Fibroblast of skin of abdomen (primary cell): ENCODE results near the gene BRD9.
A peak's percentile ranks its signal among the peaks of the same experiment; 100 is the strongest.
"Not testable (repeated sequence)": the region's sequence is repeated elsewhere in the genome, so short reads cannot be mapped to it uniquely, and the experiment has no call there.

ENCODE experiments used
- DNase-seq: peaks from one replicate; pipeline ENCODE4 v3.0.0-alpha.2; 2013

BRD9 gene

DNA sequence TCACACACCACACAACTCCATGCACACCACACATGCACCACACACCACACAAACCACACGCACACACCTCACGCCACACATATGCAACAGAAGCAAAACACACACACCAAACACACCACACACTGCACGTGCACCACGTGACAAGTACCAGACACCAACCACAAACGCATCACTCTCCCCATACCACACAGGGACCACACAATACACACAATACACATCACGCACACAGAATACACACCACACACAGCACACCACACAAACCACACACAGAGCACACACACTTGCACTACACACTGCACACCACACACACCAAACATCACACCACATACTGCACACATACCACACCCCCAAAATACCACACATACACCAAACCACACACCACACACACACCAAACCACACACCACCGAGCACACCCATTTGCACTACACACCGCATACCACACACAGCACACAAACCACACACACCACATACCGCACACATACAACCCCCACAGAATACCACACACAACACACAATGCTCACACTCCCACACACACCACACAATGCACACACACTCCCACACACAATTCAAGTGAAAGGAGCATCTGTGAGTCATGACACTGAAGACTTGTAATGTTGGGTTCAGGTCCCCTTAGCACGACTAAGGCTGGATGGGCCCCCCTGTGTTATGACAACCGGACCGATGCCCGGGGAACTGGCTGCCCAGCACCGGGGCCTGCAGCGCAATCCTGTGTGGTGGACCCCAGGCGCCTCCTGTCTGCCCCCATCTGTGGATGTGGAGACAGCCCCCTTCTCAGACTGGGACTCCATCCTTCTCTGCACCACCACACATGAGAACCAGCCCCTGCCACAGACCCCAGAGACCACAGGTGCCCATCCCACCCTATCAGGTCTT is 35.8 kb downstream of the BRD9 start:
- peak; percentile 8 for DNase-seq

DNA sequence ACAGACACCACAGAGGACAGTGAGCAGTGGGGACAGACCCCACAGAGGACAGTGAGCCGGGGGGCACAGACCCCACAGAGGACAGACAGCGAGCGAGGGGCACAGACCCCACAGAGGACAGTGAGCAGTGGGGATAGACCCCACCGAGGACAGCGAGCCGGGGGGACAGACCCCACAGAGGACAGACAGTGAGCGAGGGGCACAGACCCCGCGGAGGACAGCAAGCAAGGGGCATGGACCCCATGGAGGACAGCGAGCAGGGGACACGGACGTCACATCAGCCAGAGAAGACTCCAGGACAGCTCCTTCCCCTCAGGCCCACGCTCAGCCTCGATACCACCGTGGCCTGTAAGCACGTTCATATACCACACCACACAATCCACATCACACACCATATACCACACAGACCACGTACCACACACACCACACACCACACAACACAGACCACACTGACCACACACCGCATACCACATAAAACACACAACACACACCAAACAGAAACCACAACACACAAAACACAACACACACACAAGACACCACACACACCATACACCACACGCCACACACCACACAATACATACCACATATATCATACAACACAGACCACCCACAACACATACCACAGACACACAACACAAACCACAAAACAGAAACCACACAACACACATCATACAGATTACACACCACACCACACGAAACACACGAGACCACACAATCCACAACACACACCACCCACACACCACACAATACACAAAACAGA is 36.6 kb downstream of the BRD9 start:
- peak; percentile 9 for DNase-seq

DNA sequence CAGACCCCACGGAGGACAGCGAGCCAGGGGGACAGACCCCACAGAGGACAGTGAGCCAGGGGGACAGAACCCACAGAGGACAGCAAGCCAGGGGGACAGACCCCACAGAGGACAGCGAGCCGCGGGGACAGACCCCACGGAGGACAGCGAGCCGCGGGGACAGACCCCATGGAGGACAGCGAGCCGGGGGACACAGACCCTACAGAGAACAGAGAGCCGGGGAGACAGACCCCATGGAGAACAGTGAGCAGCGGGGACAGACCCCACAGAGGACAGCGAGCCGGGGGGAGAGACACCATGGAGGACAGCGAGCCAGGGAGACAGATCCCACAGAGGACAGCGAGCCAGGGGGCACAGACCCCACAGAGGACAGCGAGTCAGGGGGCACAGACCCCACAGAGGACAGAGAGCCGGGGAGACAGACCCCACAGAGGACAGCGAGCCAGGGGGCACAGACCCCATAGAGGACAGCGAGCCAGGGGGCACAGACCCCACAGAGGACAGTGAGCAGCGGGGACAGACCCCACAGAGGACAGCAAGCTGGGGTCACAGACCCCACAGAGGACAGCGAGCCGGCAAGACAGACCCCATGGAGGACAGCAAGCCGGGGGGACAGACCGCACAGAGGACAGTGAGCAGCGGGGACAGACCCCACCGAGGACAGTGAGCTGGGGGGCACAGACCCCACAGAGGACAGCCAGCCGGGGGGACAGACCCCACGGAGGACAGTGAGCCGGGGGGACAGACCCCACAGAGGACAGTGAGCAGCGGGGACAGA is 37.4 kb downstream of the BRD9 start:
- no peak for DNase-seq

DNA sequence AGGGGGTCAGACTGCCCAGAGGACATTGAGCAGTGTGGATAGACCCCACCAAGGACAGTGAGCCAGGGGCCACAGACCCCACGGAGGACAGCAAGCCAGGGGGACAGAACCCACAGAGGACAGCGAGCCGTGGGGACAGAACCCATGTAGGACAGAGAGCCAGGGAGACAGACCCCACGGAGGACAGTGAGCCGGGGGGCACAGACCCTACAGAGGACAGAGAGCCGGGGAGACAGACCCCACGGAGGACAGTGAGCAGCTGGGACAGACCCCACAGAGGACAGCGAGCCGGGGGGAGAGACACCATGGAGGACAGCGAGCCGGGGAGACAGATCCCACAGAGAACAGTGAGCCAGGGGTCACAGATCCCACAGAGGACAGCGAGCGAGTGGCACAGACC is 38.4 kb downstream of the BRD9 start:
- no peak for DNase-seq

DNA sequence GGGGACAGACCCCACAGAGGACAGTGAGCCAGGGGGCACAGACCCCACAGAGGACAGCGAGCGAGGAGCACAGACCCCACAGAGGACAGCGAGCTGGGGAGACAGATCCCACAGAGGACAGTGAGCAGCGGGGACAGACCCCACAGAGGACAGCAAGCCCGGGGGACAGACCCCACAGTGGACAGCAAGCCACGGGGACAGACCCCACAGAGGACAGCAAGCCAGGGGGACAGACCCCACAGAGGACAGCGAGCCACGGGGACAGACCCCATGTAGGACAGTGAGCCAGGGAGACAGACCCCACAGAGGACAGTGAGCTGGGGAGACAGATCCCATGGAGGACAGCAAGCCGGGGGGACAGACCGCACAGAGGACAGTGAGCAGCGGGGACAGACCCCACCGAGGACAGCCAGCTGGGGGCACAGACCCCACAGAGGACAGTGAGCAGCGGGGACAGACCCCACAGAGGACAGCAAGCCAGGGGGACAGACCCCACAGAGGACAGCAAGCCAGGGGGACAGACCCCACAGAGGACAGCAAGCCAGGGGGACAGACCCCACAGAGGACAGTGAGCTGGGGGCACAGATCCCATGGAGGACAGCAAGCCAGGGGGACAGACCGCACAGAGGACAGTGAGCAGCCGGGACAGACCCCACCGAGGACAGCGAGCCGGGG is 39.0 kb downstream of the BRD9 start:
- not testable (repeated sequence) for DNase-seq

DNA sequence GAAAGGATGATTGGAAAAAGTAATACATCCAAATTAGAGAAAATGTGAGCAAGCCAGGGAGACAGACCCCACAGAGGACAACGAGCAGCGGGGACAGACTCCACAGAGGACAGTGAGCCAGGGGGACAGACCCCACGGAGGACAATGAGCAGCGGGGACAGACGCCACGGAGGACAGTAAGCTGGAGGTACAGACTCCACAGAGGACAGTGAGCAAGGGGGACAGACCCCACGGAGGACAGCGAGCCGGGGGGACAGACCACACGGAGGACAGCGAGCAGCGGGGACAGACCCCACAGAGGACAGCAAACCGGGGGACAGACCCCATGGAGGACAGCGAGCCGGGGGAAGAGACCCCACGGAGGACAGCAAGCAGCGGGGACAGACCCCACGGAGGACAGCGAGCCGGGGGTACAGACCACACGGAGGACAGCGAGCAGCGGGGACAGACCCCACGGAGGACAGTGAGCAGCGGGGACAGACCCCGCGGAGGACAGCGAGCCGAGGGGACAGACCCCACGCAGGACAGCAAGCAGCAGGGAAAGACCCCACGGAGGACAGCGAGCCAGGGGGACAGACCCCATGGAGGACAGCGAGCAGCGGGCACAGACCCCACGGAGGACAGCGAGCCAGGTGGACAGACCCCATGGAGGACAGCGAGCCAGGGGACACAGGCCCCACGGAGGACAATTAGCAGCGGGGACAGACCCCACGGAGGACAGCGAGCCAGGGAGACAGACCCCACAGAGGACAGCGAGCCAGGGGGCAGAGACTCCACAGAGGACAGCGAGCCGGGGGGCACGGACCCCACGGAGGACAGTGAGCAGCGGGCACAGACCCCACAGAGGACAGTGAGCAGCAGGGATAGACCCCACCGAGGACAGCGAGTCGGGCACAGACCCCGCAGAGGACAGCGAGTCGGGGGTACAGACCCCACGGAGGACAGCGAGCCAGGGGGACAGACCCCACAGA is 39.9 kb downstream of the BRD9 start:
- DNase-seq = no peak

DNA sequence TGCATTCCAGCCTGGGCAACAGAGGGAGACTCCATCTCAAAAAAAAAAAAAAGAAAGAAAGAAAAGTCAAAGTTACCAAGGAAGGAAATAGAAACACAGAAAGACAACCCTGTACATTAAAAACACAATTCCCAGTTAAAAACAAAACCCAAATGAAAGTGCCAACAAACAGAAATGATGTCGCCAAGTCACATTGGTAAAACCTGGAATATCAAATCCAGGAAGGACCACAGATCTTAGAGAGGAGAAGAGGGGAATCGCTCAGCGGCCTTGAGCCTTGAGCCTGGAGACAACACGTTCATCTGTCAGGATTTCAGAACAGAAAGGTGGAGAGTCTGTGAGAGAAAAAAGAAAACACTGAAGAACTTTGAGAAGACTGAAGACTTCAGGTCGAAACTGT is 40.6 kb downstream of the BRD9 start:
- DNase-seq = no peak

DNA sequence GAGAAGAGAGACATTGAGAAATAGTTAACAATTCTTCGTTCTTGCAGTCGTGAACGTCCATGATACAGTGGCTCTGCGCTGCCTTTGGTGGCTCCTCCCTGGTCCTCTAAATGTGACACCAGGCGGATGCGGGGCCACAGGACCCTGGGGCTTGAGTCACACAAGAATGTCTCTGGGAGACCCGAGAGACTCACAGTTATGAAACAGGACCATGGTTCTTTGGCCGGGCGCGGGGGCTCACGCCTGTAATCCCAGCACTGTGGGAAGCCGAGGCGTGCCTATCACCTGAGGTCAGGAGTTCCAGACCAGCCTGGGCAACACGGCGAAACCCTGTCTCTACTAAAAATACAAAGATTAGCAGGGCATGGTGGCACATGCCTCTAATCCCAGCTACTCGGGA is 41.0 kb downstream of the BRD9 start:
- no peak for DNase-seq

DNA sequence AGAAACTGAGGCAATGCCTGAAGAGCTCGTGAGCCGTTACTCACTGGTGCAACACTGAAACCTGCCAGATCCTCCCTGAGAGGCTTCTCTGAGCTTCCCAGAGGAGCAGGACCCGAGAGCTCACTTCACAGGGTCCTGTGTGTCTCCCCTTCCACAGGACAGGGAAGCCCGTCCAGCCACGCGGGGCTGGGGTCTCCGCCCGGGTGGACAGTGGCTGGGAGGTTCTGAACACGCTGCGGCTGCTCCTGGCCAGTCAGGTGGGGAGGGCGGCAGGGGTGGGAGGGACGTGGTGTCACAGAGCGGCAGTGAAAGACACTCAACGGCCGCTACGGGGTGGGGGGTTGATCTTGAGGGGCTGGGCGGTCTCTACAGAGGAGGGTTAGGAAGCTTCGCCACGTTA is 41.5 kb downstream of the BRD9 start:
- no peak for DNase-seq

DNA sequence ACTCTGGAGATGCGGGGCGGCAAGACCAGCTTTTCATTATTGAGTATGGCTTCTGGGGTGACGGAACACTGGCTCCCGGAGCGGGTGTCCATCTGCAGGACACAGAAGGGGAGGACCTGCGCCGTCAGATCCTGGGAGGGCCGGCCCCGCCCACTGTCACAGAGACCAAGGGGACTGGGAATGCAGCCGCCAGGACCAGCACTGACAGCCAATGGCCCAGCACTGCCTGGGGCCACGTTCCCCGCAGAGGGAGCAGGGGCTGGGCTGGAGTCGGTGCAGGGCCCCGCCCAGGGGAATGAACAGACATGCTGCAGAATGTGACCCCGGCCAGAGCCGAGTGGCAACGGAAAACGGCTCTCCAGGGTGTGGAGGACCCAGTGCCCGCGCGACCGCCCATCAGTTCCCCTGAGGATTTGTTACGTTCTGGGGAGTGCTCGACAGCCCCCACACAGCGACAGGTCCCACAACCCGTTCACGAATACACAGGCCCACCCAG is 42.0 kb downstream of the BRD9 start, which contains the start of gene ZDHHC11:
Gene ZDHHC11, minus strand, starts transcription at position 476 of the 496 bp plus-strand sequence. Its CDS starts 384 bp downstream, at position 92.
- DNase-seq = no peak

DNA sequence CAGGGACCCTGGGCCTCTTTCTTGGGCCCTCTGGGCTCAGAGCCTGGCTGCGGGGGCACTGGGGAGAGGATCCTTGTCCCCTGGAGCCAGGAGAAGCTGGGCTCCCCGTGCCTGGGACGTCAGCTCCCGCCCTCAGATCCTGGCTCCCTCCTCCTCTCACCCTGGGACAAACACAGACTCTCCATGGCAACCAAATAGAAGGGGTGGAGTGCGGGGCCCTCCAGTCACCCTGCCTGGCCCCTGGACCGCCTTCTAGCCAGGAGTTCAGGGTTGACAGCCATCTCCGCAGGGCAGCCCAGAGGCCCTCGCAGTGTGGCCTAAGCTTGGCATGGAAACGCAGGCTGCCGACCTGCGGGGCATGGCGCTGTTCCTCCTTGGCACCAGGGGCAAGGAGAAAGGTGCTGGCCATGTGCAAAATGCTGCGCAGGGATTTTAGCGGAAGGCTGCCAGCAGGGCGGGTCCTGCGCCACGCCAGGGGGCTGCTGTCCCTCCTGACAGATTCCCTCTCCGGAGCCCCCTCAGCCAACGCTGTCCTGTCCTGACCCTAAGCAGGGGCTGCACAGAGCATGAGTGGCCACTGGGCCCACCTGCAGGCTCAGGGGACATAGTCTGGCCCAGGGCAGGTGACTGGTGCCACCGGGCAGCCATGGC is 42.8 kb downstream of the BRD9 start:
- no peak for DNase-seq

DNA sequence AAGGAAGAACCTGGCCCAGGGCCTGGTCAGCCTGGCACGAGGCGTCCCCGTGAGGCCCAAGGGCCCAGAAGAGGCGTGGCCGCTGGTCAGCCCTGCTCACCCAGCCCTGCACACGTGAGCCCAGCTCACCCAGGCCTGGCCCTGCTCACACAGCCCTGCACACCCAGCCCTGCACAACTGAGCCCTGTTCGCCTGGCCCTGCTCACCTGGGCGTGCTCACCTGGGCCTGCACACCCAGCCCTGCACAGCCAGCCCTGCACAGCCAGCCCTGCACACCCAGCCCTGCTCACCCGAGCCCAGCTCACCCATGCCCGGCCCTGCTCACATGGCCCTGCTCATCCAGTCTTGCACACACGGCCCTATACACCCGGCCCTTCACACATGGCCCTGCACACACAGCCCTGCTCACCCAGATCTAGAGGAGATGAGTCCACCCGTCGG is 43.9 kb downstream of the BRD9 start:
- no peak for DNase-seq

DNA sequence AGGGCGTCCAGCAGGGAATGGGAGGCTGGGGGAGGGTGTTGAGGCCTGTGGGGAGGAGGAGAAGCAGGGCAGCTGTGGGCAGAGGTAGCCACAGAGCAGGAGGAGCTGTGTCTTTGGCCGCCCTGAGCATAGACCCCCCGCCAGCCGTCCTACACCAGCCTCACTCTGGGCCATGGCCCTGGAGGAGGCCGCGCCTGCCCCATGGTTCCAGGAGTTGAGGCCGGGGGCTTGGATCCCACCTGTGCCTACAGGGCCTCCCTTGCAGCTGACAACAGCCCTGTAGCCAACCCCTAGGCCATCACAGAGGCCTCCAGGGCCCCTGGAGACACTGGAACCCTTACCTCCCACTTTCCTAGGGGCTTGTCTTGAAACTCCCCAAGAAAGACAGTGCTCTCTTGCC is 44.9 kb downstream of the BRD9 start:
- not testable (repeated sequence) for DNase-seq

DNA sequence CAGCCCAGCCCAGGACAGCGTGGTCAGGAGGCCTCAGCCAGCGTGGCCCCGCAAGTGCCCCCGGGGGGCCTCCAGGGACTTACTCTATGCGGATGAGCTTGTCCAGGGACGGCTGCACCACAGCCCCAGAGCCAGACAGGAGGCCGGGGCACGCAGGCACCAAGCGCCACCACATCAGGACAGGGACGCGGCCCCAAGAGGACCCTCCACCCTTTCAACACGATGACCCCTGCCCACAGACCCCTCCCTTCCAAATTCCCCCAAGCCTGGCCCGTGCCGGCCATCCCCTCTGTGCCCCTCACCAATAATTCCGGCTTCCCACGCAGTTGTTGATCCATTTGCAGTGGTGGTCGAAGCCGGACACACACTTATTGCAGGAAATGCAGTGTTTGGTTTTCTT is 45.4 kb downstream of the BRD9 start:
- DNase-seq = not testable (repeated sequence)

DNA sequence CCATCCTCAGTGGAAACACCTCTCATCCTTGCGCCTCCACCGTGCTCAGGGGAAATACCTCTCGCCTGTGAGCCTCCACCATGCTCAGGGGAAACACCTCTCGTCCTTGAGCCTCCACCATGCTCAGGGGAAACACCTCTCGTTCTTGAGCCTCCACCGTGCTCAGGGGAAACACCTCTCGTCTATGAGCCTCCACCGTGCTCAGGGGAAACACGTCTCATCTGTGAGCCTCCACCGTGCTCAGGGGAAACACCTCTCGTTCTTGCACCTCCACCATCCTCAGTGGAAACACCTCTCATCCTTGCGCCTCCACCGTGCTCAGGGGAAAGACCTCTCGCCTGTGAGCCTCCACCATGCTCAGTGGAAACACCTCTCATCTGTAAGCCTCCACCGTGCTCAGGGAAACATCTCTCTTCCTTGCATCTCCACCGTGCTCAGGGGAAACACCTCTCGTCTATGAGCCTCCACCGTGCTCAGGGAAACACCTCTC is 46.0 kb downstream of the BRD9 start:
- not testable (repeated sequence) for DNase-seq

DNA sequence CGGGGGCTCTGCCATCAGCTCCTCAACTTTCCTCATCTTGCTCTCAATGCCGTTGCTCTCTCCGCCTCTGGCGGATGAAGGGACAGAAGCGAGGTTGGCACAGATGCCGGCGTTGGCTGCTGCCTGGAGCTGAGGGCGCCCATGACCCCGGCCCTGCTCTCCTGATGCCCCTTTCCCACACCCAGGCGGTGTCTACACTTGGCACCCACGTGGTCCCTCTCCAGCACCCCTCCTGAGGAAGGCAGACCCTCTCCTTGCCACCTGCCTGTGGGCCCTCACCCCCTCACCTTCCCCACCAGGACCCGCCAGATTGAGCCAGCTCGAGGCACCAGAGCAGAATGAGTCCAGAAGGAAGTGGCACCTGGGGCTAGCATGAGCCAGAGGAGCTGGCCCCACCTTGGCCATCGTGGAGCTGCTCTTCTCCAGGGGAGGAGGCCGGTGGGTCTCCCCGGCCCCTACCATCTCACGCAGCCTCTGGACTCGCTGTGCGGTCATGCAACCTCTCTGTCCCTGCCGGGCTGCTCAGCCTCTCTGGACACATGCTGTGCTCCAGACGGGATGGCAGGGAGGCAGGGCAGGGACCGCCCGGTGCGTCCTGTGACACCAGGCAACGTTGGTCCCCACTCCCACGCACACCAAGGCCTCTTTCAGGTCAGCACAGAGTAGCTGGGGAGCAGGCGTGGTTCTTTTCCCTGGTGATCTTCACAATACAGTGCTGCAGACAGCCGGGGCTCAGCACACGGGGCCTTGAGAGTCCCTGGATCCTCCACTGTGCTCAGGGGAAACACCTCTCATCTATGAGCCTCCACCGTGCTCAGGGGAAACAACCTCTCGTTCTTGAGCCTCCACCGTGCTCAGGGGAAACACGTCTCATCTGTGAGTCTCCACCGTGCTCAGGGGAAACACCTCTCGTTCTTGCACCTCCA is 46.7 kb downstream of the BRD9 start:
- not testable (repeated sequence) for DNase-seq

DNA sequence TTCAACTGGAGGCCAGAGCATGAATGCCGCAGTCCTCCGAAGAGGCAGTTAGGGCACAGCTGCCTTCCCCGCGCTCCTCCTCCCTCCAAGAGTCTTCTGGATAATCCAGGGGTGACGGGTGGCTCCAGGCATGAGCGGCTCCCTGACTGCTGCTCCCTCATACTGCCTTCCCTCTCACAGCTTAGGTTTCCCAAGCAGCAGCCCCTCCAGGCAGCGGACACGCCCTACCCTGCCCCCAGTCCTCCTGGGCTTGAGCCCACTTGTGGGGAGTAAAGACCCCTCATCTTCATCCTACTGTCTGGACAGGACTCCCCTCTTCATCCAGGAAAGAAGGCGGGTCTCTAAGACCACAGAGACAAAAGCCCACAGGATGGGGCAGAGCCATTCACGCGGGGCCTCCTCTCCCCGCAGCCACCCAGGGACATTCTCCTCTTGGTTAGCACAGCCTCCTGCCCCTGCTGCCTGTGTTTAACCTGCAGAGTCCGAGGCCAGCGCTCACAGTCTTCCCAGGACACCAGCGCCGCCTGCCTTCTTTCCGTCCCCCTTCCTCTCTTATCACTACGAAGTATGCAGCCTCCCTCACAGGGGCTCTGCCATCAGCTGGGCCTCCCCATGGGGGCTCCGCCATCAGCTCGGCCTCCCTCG is 47.4 kb downstream of the BRD9 start:
- not testable (repeated sequence) for DNase-seq

DNA sequence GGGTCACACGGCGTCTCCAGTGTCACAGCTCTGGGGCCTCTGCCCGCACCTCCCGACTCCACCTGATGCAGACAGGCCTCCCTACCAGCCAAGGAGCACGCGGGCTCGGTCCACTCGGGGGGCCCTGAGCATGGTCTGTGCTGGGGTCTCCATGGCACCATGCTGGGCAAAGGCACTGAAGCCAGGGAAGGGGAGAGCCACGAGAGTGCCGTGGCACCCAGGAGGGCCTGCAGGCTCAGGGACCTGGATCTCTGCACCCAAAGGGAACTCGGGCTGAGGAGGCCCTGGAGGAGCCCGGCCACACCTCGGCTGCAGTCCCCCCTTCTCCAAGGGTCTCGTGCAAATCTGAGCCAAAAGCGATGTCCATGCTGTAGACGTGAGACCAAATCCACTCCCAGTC is 48.2 kb downstream of the BRD9 start:
- DNase-seq = not testable (repeated sequence)
